Placental epithelial cell (primary cell): ENCODE results near the gene TRPM3. TPM values are rescaled to one million over a fixed set of nuclear protein-coding genes. Genes with fewer than 3 reads are reported as not detected.
A peak's percentile ranks its signal among the peaks of the same experiment; 100 is the strongest.

Experiments used
- small RNA-seq: library from RNA; depleted of rRNA; stranded (forward); fragments of <200 nt; gene quantifications from one replicate; pipeline ENCODE3, GENCODE V24; 2012
- total RNA-seq: library from RNA; depleted of rRNA; stranded (reverse); fragments of >200 nt; gene quantifications from 2 replicates; pipeline ENCODE4 v1.2.3, GENCODE V29; 2012

The TRPM3 gene
- 0.39 and 0.43 TPM in 2 replicates for total RNA-seq

GRCh38 chr9:71121275-71122021 lies at the start of gene TRPM3:
TSS of gene TRPM3 (minus strand) at chr9:71121621. CDS start at chr9:71121354, 267 bp downstream.

Small RNA genes within 50 kb of the gene (small RNA-seq; reads per million reads assigned to genes)
- gene MIR204 (2.0 reads per million, percentile 78 among the genes with 10 or more reads in this experiment), gene RN7SL726P (not detected)
